ENCODE results near the gene FLII.

The FLII gene

DNA sequence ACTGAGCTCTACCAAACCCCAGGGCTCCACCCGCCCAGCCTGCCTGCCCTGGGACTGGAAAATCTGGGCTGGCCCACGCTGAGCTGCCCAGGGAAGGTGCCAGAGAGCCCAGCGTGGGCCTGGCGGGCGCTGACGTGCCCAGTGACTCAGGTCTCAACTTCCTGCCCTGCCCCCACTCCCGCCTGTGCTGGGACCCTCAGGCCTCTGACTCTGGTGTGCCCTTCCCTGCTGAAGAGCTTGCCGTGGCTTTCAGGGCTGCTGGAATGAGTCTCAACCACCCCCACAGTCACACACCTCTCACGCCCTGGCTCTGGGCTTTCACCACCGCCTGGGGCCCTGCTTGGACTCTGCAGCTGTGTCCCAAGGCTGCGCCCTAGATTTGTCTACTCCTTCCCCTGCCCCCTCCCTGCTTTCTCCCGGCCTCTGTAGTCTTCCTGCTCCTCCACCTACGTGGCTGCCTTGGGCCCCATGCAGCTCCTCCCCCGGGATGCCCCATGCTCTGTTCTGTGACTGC, 22.7 kb downstream of the FLII start:
- no peak for DNase-seq (ENCODE audit: low read depth)
- no peak for TF ChIP-seq CTCF (IDR thresholded peaks at IDR 0.05; ENCODE audit: insufficient read depth, low read depth, low read length, missing control alignments)

DNA sequence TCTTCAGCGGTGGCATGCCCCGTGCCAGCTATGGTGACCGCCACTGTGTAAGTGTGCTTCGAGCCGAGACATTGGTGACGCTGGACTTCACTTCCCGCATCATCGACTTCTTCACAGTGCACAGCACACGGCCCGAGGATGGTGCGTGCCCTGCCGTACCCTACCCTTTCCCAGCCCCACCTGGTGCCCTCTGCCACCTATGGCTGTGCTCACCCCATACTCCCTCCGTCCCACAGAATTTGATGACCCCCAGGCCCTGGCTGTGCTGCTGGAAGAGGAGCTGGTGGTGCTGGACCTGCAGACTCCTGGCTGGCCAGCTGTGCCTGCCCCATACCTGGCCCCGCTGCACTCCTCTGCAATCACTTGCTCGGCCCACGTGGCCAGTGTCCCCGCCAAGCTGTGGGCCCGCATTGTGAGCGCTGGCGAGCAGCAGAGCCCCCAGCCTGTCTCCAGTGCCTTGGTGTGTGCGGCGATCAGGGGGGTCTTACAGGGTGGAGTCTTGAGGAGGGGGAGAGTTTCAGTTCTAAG, 23.6 kb downstream of the FLII start:
- no peak for DNase-seq (ENCODE audit: low read depth)
- no peak for TF ChIP-seq CTCF (IDR thresholded peaks at IDR 0.05; ENCODE audit: insufficient read depth, low read depth, low read length, missing control alignments)
- no peak overlapping the region for H3K4me3 ChIP-seq (ENCODE audit: low read depth, low read length)

More for the DNA sequence above, 22.7 kb downstream of the FLII start:
- H3K4me3 ChIP-seq (ENCODE audit: low read depth, low read length): no peak overlapping the region

DNA sequence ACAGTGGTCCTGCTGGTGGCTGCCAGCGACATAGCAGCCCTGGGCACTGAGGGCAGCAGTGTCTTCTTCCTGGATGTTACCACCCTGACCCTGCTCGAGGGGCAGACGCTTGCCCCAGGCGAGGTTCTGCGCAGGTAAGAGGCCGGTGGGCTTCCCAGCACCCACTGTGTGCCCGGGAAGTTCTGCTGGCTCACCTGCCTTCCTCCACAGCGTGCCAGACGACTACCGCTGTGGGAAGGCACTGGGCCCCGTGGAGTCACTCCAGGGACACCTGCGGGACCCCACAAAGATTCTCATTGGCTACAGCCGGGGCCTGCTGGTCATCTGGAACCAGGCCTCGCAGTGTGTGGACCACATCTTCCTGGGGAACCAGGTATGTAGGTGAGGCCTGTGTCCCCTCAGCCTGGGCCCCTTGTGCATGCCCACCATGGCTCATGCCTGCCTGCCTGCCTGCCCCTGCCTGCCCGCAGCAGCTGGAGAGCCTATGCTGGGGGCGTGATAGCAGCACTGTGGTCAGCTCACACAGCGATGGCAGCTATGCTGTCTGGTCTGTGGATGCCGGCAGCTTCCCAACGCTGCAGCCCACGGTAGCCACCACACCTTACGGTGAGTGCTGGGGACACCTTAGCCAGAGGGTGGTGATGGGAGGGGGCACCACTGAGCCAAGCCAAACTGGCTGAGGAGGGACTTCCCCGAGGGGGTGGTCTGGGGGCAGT, 24.6 kb downstream of the FLII start:
- no peak overlapping the region for H3K4me3 ChIP-seq (ENCODE audit: low read depth, low read length)
- no peak for DNase-seq (ENCODE audit: low read depth)
- no peak for TF ChIP-seq CTCF (IDR thresholded peaks at IDR 0.05; ENCODE audit: insufficient read depth, low read depth, low read length, missing control alignments)

DNA sequence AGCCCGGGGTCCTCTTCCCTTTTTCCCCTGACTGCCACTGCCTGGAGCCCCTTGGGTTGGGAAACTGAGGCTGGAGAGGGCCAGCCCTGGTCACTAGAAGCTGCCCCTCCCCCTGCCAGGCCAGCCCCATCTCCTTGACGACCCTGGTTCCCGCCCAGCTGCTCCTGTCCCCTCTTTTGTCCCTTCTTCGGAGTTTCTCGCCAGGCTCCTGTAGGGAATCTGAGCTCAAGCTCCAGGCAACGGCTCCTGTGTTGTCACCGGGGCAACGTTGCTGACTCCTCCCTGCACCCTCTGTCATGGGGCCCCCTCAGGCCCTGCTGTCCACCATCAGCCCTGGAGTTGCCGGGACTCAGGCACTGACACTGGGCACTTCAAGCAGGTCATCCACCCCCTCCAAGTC, 27.4 kb downstream of the FLII start:
- no peak for TF ChIP-seq CTCF (IDR thresholded peaks at IDR 0.05; ENCODE audit: insufficient read depth, low read depth, low read length, missing control alignments)
- H3K4me3 ChIP-seq (ENCODE audit: low read depth, low read length): no peak overlapping the region
- no peak for DNase-seq (ENCODE audit: low read depth)

GRCh38 chr17:18230288-18231141, 28.0 kb downstream of the FLII start:
- DNase-seq (ENCODE audit: low read depth): no peak
- TF ChIP-seq CTCF (IDR thresholded peaks at IDR 0.05; ENCODE audit: insufficient read depth, low read depth, low read length, missing control alignments): no peak
- H3K4me3 ChIP-seq (ENCODE audit: low read depth, low read length): no peak overlapping the region

GRCh38 chr17:18229771-18230170, 28.8 kb downstream of the FLII start:
- TF ChIP-seq CTCF (IDR thresholded peaks at IDR 0.05; ENCODE audit: insufficient read depth, low read depth, low read length, missing control alignments): no peak
- no peak overlapping the region for H3K4me3 ChIP-seq (ENCODE audit: low read depth, low read length)
- DNase-seq (ENCODE audit: low read depth): no peak
